Activated CD8-positive, alpha-beta memory T cell treated with anti-CD3 and anti-CD28 coated beads, Interleukin-2, amount 50 U/mL, for 24 hours (primary cell): ENCODE results near the gene YTHDF2.
"Not testable (repeated sequence)": the region's sequence is repeated elsewhere in the genome, so short reads cannot be mapped to it uniquely, and the experiment has no call there.

ENCODE experiments used
- DNase-seq: peaks from one replicate; pipeline ENCODE4 v3.0.0-alpha.2; 2020; ENCODE audit errors: extremely low read depth

YTHDF2 gene

DNA sequence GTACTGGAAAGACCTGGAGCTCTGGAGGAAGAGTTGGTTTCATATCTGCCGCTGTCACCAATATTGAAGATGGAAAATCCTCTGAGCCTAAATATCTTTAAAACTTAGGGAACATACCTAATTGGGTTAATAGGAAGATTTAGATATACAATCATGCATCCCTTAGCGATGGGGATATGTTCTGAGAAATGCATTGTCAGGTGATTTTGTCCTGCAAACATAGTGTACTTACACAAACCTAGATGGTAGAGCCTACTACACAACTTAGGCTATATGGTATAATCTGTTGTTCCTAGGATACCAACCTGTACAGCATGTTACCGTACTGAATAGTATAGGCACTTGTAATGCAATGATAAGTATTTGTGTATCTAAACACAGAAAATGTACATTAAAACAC lies 22.5 kb downstream of the YTHDF2 start:
- DNase-seq: no peak

GRCh38 chr1:28761189-28761588 lies 24.4 kb downstream of the YTHDF2 start:
- DNase-seq: no peak

GRCh38 chr1:28766532-28767183 lies 29.9 kb downstream of the YTHDF2 start:
- DNase-seq: no peak

DNA sequence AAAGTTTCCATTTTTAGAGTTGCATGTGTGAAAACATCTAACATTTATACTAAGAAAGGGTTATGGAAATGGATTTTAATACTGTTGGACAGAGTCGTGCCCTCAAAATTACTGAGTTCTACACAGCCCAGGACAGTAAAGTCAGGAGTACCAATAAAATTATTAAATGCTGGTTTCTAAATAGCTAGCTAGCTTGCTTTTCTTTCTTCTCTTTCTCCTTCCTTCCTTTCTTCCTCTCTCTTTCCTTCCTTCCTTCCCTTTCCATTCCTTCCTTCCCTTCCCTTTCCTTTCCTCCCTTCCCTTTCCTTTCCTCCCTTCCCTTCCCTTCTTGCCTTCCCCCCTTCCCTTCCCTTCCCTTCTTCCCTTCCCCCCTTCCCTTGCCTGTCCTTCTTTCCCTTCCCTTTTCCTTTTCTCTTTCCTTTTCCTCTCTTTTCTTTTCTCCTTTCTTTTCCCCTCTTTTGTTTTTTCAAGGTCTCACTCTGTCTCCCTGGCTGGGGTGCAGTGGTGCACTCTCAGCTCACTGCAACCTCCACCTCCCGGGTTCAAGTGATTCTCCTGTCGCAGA lies 33.9 kb downstream of the YTHDF2 start:
- no peak for DNase-seq

DNA sequence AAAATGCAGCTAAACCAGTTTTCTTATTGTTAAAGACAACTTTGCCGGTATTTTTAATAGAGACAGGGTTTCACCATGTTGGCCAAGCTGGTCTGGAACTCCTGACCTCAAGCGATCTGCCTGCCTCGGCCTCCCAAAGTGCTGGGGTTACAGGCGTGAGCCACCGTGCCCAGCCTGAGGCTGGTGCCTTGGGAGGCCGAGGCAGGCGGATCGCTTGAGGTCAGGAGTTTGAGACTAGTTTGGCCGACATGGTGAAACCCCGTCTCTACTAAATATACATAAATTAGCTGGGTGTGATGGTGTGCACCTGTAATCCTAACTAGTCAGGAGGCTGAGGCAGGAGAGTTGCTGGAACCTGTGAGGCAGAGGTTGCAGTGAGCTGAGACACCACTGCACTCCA lies 35.2 kb downstream of the YTHDF2 start:
- DNase-seq: not testable (repeated sequence)

DNA sequence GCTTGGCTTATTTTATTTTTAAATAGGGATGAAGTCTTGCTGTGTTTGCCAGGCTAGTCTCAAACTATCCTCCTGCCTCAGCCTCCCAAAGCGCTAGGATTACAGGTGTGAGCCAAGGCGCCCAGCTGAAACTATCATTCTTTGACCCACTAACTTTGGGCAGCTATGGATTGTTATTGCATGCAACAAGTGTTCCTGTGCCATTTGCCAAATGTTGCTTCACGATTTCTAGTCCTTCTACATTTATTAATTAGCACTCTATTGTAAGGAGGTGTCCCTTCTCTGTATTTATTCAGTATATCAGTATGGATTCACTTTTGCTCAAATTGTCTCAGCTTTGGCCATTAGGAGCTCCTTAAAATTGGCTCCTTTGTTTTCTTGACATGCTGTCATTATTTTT lies 36.4 kb downstream of the YTHDF2 start:
- DNase-seq: no peak

DNA sequence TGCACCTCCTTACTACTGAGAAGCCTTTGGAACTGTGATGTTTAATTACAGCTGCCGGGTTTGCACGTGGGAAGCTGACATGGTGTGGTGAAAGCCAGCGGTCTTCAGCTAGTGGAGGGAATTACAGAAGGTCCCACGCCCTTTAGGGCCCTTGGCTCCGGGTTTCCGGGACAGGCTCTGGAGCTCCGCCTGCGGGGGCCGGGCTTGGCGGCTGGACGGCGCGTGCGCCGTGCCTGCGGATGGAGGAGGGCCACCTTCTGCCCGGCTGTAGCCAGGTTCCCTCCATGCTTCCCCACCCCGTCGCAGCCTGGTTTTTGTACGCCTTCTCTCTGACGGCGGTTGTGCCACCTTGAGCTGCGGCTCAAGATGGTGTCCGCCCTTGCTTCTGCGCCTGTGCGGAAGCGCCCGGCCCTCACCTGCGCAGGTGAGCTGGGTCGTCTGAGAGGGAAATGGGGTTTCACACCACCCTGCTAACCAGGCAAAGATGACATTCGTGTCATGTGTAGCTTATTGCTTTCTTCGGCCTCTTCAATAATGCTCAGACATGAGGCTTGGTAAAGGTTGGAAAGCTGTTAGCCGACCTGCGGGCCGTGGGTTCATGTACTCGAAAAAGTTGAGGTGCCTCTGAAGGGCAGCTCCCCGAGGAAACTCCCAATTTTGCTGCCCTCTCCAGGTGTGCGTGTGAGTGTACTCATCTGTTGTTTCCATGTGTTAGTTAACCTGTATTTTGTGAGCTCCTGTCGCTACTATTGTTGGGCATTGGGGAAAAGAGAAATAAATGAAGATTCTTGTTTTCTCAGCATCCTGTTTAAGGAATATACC lies 38.6 kb downstream of the YTHDF2 start:
- DNase-seq: peak; percentile 24

- no peak for DNase-seq
Measured at GRCh38 chr1:28776341-28776740, 39.6 kb downstream of the YTHDF2 start.

GRCh38 chr1:28778021-28778420 lies 41.3 kb downstream of the YTHDF2 start:
- no peak for DNase-seq

GRCh38 chr1:28779751-28780408 lies 43.1 kb downstream of the YTHDF2 start:
- no peak for DNase-seq

DNA sequence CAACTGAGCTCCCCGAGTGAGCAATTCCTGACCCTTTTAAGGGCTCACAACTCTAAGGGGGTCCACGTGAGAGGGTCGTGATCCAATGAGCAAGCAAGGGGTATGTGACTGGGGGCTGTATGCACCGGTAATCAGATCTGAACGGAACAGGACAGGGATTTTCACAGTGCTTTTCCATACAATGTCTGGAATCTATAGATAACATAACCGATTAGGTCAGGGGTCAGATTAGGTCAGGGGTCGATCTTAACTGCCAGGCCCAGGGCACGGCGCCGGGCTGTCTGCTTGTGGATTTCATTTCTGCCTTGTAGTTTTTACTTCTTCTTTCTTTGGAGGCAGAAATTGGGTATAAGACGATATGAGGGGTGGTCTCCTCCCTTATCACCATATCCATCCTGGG lies 44.6 kb downstream of the YTHDF2 start:
- DNase-seq: no peak

DNA sequence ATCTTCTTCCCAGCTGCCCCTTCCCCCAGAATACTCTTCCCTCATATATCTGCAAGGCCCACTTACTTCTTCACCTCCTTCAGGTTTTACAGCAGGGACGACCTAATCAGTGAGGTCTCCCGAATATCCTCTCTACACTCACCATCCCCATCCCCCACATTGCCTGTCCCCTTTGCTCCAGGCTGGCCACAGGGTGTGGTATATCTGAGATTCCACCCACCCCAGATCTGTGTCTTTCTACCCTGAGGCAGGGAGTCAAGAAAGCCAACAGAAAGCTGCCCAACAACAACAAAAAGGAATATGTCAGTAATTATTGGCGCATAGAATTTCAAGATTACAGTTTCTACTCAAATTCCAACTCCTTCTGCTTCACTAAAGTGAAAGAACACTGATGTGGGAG lies 45.3 kb downstream of the YTHDF2 start:
- no peak for DNase-seq

- DNase-seq: no peak
Measured at GRCh38 chr1:28783363-28783762, 46.6 kb downstream of the YTHDF2 start.

- no peak for DNase-seq
Measured at GRCh38 chr1:28789412-28789811, 52.7 kb downstream of the YTHDF2 start.

DNA sequence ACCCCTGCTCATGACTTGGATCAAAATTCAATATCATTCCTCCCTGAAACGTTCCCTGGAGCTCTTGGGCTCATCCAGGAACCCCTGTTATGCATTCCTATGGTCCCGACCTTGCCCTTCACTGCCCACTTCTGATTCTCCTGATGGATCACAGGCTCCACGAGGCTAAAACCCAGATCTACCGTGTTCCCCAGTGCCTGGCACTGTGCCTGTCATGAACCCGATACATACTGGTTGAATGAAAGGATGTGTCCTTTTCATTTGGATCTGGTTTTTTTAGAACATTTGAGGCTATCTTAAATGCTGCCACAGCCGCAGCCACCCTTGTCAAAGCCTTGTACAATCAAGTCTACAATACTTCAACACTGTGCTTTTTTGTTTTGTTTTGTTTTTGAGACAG lies 53.1 kb downstream of the YTHDF2 start:
- no peak for DNase-seq

DNA sequence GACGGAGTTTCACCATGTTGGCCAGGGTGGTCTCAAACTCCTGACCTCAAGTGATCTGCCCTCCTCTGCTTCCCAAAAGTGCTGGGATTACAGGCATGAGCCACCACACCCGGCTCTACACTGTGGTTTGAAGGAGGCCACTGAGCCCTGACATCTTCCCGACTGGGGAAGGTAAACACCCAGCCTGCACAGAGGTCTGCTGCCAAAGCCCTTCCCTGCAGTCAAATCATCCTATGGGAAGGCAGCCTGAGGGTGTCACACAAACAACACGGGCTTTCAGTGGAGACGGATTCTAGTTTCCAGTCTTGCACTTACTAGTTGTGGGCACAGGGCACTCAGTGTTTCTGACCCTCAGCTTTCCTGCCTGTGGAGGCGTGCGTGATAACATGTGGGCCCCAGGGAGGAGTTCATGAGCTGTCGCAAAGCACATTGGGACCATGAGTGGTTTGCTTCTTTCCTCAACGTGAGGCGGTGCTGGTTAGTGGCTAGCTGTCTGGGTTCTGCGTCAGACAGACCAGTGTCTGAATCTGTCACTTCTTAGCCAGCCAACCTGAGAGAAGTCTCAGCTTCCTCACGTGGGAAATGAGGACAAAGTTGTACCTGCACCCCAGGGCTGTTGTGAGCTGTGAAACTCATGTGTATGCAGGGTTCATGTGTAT lies 53.8 kb downstream of the YTHDF2 start:
- no peak for DNase-seq

GRCh38 chr1:28791929-28792328 lies 55.2 kb downstream of the YTHDF2 start:
- DNase-seq: not testable (repeated sequence)

- no peak for DNase-seq
Measured at GRCh38 chr1:28792644-28793121, 55.9 kb downstream of the YTHDF2 start.

DNA sequence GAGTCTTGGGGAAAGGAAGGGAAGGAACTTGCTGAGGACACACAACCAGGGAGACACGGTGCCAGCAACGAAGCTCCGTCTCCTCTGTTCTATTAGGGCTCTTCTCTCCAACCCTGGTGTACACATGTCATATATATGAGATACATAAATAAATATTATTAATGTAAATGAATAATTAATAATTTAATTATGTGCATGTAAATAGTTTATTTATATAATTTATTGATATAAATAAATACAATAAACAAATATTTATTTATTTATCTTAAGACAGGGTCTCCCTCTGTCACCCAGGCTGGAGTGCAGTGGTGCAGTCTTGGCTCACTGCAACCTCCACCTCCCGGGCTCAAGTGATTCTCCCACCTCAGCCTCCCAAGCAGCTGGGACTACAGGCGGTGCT lies 57.8 kb downstream of the YTHDF2 start:
- not testable (repeated sequence) for DNase-seq

- no peak for DNase-seq
Measured at GRCh38 chr1:28796352-28797211, 59.8 kb downstream of the YTHDF2 start.

DNA sequence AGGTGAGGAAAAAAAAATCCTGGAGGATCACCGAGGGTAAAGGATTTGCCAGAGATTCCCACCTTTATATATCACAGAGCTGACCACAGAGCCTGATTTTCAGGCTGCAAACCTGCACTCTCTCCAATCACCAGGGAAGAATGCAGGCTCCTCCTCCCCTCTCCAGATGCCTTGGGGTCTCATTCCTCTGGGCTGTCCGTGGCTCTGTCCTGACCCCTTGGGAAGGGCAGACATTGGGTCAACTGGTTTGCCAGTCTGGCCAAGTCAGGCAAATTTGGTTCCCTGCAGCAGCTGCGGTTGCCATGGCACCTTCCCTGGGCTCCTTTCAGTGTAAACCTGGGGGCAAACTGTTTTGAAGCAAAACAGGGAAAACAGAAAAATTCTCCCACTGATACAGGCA lies 63.6 kb downstream of the YTHDF2 start:
- DNase-seq: no peak
